Activated naive CD4-positive, alpha-beta T cell treated with anti-CD3 and anti-CD28 coated beads, Interleukin-2, amount 50 U/mL, for 24 hours (primary cell): ENCODE results near the gene DHRSX.
"Not testable (repeated sequence)": the region's sequence is repeated elsewhere in the genome, so short reads cannot be mapped to it uniquely, and the experiment has no call there.

Experiments used
- H3K27ac Mint-ChIP-seq: one replicate; pipeline ENCODE4 v1.8.0; 2021; ENCODE audit warnings: mild to moderate bottlenecking, mixed read lengths
- H3K27me3 Mint-ChIP-seq: one replicate; pipeline ENCODE4 v1.8.0; 2021; ENCODE audit warnings: mixed read lengths
- H3K36me3 Mint-ChIP-seq: one replicate; pipeline ENCODE4 v1.8.0; 2021; ENCODE audit warnings: mixed read lengths
- H3K4me1 Mint-ChIP-seq: one replicate; pipeline ENCODE4 v1.8.0; 2021; ENCODE audit warnings: mixed read lengths
- H3K4me3 Mint-ChIP-seq: one replicate; pipeline ENCODE4 v1.8.0; 2021; ENCODE audit warnings: mild to moderate bottlenecking, mixed read lengths
- H3K9me3 Mint-ChIP-seq: one replicate; pipeline ENCODE4 v1.8.0; 2021; ENCODE audit warnings: mixed read lengths

DHRSX gene

GRCh38 chrX:2313864-2314640 lies 186.7 kb downstream of the DHRSX start:
- Mint-ChIP-seq H3K27ac (no peak overlapping the region), H3K36me3 (peaks cover 23% of the 10 kb centered on the region), H3K4me1 (no peaks in the 10 kb centered on the region), H3K27me3 (no peaks in the 10 kb centered on the region), H3K9me3 (no peaks in the 10 kb centered on the region), H3K4me3 (no peak overlapping the region)

DNA sequence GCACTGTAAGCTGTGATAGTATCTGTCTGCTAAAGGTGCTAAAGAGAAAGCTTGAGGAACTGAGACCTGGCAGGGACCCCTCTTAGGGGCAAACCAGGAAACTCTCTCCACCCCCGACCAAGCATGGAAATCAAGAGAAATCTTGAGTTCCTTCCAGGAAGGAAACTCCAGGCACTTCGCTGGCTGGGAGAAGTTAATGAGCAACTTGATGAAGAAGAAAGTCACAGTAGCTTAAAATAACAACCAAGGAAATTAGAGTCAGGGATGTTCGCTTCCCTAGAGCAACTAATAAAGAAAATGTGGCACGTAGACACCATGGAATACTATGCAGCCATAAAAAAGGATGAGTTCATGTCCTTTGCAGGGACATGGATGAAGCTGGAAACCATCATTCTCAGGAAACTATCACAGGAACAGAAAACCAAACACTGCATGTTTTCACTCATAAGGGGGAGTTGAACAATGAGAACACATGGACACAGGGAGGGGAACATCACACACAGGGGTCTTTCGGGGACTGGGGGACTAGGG lies 188.7 kb downstream of the DHRSX start:
- H3K4me3 Mint-ChIP-seq, H3K27me3 Mint-ChIP-seq, H3K9me3 Mint-ChIP-seq, H3K4me1 Mint-ChIP-seq, H3K27ac Mint-ChIP-seq: not testable (repeated sequence)
- H3K36me3 Mint-ChIP-seq, result peaks cover 19% of the 10 kb centered on the region

- H3K4me1 Mint-ChIP-seq, result no peaks in the 10 kb centered on the region
- H3K4me3 Mint-ChIP-seq, result no peak overlapping the region
- H3K27me3 Mint-ChIP-seq, result no peaks in the 10 kb centered on the region
- H3K27ac Mint-ChIP-seq, result no peak overlapping the region
- H3K36me3 Mint-ChIP-seq, result peaks cover 26% of the 10 kb centered on the region
- no peaks in the 10 kb centered on the region for H3K9me3 Mint-ChIP-seq
These were observed 189.3 kb downstream of the DHRSX start for GRCh38 chrX:2311501-2311900.

GRCh38 chrX:2301901-2302300 lies 198.9 kb downstream of the DHRSX start:
- Mint-ChIP-seq H3K4me1 (no peaks in the 10 kb centered on the region), H3K36me3 (peaks cover 35% of the 10 kb centered on the region), H3K27ac (no peak overlapping the region), H3K9me3 (peaks cover 6% of the 10 kb centered on the region), H3K27me3 (no peaks in the 10 kb centered on the region), H3K4me3 (no peak overlapping the region)

- H3K4me3 Mint-ChIP-seq, result no peak overlapping the region
- H3K4me1 Mint-ChIP-seq, result no peaks in the 10 kb centered on the region
- peaks cover 6% of the 10 kb centered on the region for H3K9me3 Mint-ChIP-seq
- H3K36me3 Mint-ChIP-seq, result peaks cover 22% of the 10 kb centered on the region
- no peaks in the 10 kb centered on the region for H3K27me3 Mint-ChIP-seq
- no peak overlapping the region for H3K27ac Mint-ChIP-seq
These were observed 200.9 kb downstream of the DHRSX start for GRCh38 chrX:2299871-2300270.

DNA sequence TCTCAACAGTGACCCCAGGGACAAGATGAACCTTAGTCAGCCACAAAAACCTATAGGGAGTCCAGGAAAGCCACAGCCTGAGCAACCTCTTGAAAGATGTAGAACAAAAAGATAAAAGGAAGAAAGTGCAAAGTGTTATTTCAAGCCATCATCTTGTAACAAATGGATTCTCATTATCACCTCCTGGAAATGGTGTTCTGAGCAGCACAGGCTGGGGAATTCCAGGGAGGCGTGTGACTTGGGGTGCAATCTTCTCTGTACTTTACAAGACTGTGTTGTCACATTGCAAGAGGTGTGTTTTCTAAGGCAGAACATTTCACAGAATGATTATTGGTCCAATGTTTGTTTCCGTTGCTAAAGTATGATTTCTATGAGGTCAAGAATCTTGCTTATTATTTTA lies 214.0 kb downstream of the DHRSX start:
- peaks cover 47% of the 10 kb centered on the region for H3K36me3 Mint-ChIP-seq

DNA sequence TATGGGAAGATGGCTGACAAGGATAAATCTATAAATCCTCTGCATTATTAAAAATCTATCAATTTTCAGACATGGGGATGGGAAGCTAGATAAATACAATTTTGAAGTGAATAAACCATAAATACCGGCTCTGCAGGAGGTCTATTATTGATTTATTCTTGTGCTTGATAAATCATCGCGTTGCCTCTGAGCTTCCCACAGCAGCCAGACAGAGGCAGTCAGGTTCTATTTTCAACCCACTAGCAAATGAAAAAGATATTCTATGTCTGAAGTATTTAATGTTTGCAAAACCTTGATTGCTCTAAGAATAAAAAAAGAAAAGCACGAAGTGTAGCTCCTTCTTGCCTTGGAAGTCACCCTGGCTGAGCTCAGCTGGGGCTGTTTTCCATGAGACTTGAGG lies 216.2 kb downstream of the DHRSX start:
- Mint-ChIP-seq H3K9me3 (no peaks in the 10 kb centered on the region), H3K4me3 (no peak overlapping the region), H3K4me1 (no peaks in the 10 kb centered on the region), H3K36me3 (peaks cover 32% of the 10 kb centered on the region), H3K27ac (no peak overlapping the region), H3K27me3 (no peaks in the 10 kb centered on the region)

More for the DNA sequence above, 214.0 kb downstream of the DHRSX start:
- Mint-ChIP-seq H3K4me1 (no peaks in the 10 kb centered on the region), H3K9me3 (no peaks in the 10 kb centered on the region), H3K27me3 (no peaks in the 10 kb centered on the region), H3K27ac (no peak overlapping the region), H3K4me3 (no peak overlapping the region)

GRCh38 chrX:2284133-2284532 lies 216.6 kb downstream of the DHRSX start:
- Mint-ChIP-seq H3K36me3 (peaks cover 29% of the 10 kb centered on the region), H3K4me1 (no peaks in the 10 kb centered on the region), H3K27ac (no peak overlapping the region), H3K9me3 (no peaks in the 10 kb centered on the region), H3K27me3 (no peaks in the 10 kb centered on the region), H3K4me3 (no peak overlapping the region)

DNA sequence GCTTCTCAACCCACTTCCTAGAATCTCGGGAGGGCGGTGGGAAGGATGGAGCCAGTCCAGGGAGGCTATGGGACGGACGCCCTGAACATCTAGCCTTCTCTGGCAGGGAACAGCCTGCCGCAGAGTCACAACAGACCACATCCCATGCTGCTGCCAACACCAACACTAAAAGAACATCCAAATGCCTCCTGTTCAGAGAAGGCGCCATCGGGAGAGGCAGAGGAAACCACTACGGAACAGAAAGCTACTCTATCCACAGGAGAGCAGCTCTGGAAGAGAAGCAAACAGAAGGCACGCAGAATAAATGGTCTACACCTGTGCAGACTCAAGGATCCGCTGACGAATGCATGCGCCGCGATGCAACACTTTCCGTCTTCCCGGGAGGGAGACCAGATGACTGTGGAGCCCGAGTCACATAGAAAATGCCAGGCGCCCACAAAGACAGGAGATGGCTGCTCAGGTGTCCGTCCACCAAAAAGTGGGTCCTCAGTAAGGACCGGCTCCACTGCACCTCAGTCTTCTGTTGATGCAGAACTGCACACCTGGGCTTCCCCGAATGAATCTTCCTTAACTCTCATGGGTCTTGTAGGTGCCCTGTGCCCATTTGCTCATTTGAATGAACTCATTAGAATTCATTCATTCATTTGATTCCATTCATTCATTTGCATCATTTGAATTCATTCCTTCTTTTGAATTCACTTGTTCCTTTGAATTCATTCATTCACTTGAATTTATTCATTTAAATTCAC lies 217.5 kb downstream of the DHRSX start:
- Mint-ChIP-seq H3K4me3 (no peak overlapping the region), H3K36me3 (peaks cover 23% of the 10 kb centered on the region), H3K9me3 (no peaks in the 10 kb centered on the region), H3K27ac (no peak overlapping the region), H3K27me3 (no peaks in the 10 kb centered on the region), H3K4me1 (no peaks in the 10 kb centered on the region)

GRCh38 chrX:2282490-2283090 lies 218.2 kb downstream of the DHRSX start:
- Mint-ChIP-seq H3K9me3 (no peaks in the 10 kb centered on the region), H3K36me3 (peaks cover 19% of the 10 kb centered on the region), H3K27me3 (no peaks in the 10 kb centered on the region), H3K4me1 (no peaks in the 10 kb centered on the region), H3K4me3 (no peak overlapping the region), H3K27ac (no peak overlapping the region)

DNA sequence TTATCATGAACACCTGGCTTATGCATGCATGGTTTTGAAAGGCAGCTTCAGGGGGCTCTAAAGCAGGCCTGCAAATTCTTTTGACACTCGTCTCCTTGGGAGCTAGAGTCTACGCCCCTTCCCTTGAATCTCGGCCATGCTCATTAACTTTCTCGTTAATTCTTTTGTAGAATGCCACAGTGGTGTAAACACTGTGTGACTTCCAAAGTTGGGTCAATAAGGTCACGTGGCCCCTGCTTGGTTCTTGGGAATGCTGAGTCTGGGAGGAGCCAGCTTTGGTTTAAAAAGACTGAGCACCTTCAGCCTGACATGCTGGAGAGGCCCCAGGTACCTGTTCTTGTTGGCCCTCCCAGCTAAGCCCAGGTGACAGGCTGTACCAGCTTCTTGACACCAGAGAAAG lies 228.4 kb downstream of the DHRSX start:
- no peaks in the 10 kb centered on the region for H3K4me1 Mint-ChIP-seq
- H3K36me3 Mint-ChIP-seq, result peaks cover 22% of the 10 kb centered on the region
- H3K27me3 Mint-ChIP-seq, result no peaks in the 10 kb centered on the region
- no peak overlapping the region for H3K4me3 Mint-ChIP-seq
- H3K27ac Mint-ChIP-seq, result no peak overlapping the region
- no peaks in the 10 kb centered on the region for H3K9me3 Mint-ChIP-seq

GRCh38 chrX:2271595-2271994 lies 229.2 kb downstream of the DHRSX start:
- H3K4me1 Mint-ChIP-seq, H3K27ac Mint-ChIP-seq, H3K9me3 Mint-ChIP-seq, H3K4me3 Mint-ChIP-seq, H3K27me3 Mint-ChIP-seq: not testable (repeated sequence)
- peaks cover 21% of the 10 kb centered on the region for H3K36me3 Mint-ChIP-seq

GRCh38 chrX:2270783-2271182 lies 230.0 kb downstream of the DHRSX start:
- not testable (repeated sequence) for H3K4me3 Mint-ChIP-seq, H3K9me3 Mint-ChIP-seq, H3K27ac Mint-ChIP-seq, H3K27me3 Mint-ChIP-seq, H3K4me1 Mint-ChIP-seq
- peaks cover 17% of the 10 kb centered on the region for H3K36me3 Mint-ChIP-seq

GRCh38 chrX:2267890-2268289 lies 232.9 kb downstream of the DHRSX start:
- Mint-ChIP-seq H3K27me3 (no peaks in the 10 kb centered on the region), H3K4me3 (no peak overlapping the region), H3K27ac (no peak overlapping the region), H3K36me3 (peaks cover 16% of the 10 kb centered on the region), H3K9me3 (no peaks in the 10 kb centered on the region), H3K4me1 (no peaks in the 10 kb centered on the region)

DNA sequence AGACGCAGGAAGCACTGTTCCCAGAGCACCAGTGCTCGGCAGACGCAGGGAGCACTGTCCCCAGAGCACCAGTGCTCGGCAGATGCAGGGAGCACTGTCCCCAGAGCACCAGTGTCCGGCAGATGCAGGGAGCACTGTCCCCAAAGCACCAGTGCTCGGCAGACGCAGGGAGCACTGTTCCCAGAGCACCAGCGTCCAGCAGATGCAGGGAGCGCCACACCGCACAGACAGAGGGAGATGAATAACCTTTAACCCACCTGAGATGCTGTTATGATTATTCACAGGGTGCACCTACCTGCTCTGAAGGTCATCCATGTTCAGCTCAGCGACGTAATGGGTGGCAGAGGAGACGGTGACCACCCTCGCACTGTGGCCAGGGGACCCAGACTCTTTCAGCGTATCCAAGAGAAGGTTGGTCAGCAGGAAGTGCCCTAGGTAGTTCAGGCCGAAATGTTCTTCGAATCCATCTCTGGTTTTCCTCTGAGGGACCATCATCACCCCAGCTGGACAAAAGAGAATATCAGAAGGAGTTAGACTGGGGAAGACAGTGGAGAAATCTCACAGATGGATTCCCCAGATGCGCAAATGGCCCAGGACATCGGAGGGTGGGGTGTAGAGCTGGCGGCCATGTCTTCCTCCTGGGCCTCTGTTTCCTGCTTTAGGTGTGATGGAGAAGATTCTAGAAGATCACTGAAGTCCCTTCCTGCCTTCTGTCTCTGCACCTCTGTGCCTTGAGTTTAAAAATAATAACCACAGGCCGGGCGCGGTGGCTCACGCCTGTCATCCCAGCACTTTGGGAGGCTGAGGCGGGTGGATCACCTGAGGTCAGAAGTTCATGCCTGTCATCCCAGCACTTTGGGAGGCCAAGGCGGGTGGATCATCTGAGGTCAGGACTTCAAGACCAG lies 234.1 kb downstream of the DHRSX start:
- no peak overlapping the region for H3K4me3 Mint-ChIP-seq
- H3K36me3 Mint-ChIP-seq, result peaks cover 16% of the 10 kb centered on the region
- no peak overlapping the region for H3K27ac Mint-ChIP-seq
- H3K4me1 Mint-ChIP-seq, result no peaks in the 10 kb centered on the region
- H3K27me3 Mint-ChIP-seq, result no peaks in the 10 kb centered on the region
- no peaks in the 10 kb centered on the region for H3K9me3 Mint-ChIP-seq
